ENCODE measurements around the gene MROH8.

Gene MROH8

DNA sequence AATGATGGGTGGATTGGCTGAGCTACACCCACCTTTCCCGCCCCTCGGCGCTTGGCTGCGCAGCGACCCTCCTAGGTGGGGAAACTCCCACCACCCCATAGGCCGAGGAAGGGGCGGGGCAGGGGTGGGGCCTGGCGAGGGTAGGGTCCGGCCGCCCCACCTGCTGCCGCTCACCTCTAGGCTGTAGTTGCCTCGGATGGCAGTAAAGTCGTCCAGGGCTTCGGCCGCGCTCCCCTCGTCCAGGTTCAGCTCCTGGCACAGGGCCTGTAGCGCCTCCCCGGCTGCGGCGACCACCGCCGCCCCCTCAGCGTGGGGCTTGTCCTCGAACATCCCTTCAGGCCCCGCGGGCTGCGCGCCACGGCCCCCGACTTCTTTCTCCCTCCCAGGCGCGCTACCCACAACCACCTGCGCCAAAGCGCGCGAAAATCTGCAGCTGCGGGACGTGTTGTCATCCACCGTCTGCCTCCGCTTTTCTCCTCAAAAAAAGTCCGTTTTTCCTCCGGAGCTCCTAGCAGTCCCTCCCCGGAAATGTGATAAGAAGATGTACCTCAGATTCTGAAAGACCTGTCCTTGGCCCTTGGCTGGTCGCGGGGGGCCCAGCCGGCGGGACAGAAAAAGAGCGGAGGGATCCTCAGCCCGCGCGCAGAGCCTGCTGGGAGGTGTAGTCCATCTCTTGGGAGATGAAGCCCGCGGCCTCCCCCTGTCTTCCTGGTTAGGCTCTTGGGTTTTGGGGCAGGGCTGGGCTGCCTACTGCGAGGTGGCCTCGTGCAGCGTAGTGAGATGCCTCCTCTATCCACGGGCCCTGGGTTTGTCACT, 83.5 kb downstream of the MROH8 start, which contains the start of gene RBL1 (continued):
- TF ChIP-seq, protein P1, sequence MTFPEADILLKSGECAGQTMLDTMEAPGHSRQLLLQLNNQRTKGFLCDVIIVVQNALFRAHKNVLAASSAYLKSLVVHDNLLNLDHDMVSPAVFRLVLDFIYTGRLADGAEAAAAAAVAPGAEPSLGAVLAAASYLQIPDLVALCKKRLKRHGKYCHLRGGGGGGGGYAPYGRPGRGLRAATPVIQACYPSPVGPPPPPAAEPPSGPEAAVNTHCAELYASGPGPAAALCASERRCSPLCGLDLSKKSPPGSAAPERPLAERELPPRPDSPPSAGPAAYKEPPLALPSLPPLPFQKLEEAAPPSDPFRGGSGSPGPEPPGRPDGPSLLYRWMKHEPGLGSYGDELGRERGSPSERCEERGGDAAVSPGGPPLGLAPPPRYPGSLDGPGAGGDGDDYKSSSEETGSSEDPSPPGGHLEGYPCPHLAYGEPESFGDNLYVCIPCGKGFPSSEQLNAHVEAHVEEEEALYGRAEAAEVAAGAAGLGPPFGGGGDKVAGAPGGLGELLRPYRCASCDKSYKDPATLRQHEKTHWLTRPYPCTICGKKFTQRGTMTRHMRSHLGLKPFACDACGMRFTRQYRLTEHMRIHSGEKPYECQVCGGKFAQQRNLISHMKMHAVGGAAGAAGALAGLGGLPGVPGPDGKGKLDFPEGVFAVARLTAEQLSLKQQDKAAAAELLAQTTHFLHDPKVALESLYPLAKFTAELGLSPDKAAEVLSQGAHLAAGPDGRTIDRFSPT (tag by site-specific recombination; IDR thresholded peaks at IDR 0.05) = no peak
- TF ChIP-seq, protein P2, sequence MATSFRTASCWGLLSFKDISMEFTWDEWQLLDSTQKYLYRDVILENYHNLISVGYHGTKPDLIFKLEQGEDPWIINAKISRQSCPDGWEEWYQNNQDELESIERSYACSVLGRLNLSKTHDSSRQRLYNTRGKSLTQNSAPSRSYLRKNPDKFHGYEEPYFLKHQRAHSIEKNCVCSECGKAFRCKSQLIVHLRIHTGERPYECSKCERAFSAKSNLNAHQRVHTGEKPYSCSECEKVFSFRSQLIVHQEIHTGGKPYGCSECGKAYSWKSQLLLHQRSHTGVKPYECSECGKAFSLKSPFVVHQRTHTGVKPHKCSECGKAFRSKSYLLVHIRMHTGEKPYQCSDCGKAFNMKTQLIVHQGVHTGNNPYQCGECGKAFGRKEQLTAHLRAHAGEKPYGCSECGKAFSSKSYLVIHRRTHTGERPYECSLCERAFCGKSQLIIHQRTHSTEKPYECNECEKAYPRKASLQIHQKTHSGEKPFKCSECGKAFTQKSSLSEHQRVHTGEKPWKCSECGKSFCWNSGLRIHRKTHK (tag by site-specific recombination; IDR thresholded peaks at IDR 0.05) = no peak
- TF ChIP-seq ZNF433 (tag by site-specific recombination; IDR thresholded peaks at IDR 0.05; ENCODE audit: low read depth) (0 out of 2 replicates have a peak, but pooled peaks have one; percentile 2), GLI4 (tag by site-specific recombination; IDR thresholded peaks at IDR 0.05) (0 out of 2 replicates have a peak, but pooled peaks have one; percentile 37), HOXD13 (CRISPR knock-in tag; IDR thresholded peaks at IDR 0.05; ENCODE audit: borderline replicate concordance) (no peak), ZNF501 (tag by site-specific recombination; IDR thresholded peaks at IDR 0.05) (peak; percentile 85; the same call in 1 of the 2 replicates), KLF1 (tag by site-specific recombination; IDR thresholded peaks at IDR 0.05) (peak; percentile 92), OVOL3 (tag by site-specific recombination; IDR thresholded peaks at IDR 0.05) (peak; percentile 74), ZNF132 (tag by site-specific recombination; IDR thresholded peaks at IDR 0.05; ENCODE audit: borderline replicate concordance) (no peak), ZBTB11 (tag by site-specific recombination; conservative IDR thresholded peaks at IDR 0.05; ENCODE audit: low read depth) (peak; percentile 75), ZNF747 (tag by site-specific recombination; IDR thresholded peaks at IDR 0.05) (no peak), ZNF19 (tag by site-specific recombination; IDR thresholded peaks at IDR 0.05; ENCODE audit: low read depth) (peak; percentile 26; the same call in 1 of the 2 replicates), ZSCAN18 (tag by site-specific recombination; IDR thresholded peaks at IDR 0.05) (peak; percentile 98), KLF16 (tag by site-specific recombination; IDR thresholded peaks at IDR 0.05) (peak; percentile 90; the same call in 1 of the 2 replicates), ZNF114 (tag by site-specific recombination; IDR thresholded peaks at IDR 0.05) (no peak), ZNF133 (tag by site-specific recombination; IDR thresholded peaks at IDR 0.05) (no peak; the same call in 1 of the 2 replicates), ZNF37A (tag by site-specific recombination; IDR thresholded peaks at IDR 0.05) (no peak), ZNF221 (tag by site-specific recombination; IDR thresholded peaks at IDR 0.05; ENCODE audit: borderline replicate concordance) (no peak), ZNF354C (tag by site-specific recombination; IDR thresholded peaks at IDR 0.05; ENCODE audit: borderline replicate concordance, low read depth) (no peak), BCL11B (tag by site-specific recombination; IDR thresholded peaks at IDR 0.05; ENCODE audit: low read depth) (0 out of 2 replicates have a peak, but pooled peaks have one; percentile 30), ZBTB21 (tag by site-specific recombination; IDR thresholded peaks at IDR 0.05) (peak; percentile 84), ZNF335 (tag by site-specific recombination; conservative IDR thresholded peaks at IDR 0.05) (peak; percentile 98), ZSCAN23 (tag by site-specific recombination; IDR thresholded peaks at IDR 0.05) (peak; percentile 99), ZNF837 (tag by site-specific recombination; IDR thresholded peaks at IDR 0.05) (peak; percentile 16; the same call in 1 of the 2 replicates), ZNF350 (tag by site-specific recombination; IDR thresholded peaks at IDR 0.05) (no peak), ZNF157 (tag by site-specific recombination; IDR thresholded peaks at IDR 0.05) (no peak), OSR2 (tag by site-specific recombination; IDR thresholded peaks at IDR 0.05) (peak; percentile 34)
- TF ChIP-seq, protein P3, sequence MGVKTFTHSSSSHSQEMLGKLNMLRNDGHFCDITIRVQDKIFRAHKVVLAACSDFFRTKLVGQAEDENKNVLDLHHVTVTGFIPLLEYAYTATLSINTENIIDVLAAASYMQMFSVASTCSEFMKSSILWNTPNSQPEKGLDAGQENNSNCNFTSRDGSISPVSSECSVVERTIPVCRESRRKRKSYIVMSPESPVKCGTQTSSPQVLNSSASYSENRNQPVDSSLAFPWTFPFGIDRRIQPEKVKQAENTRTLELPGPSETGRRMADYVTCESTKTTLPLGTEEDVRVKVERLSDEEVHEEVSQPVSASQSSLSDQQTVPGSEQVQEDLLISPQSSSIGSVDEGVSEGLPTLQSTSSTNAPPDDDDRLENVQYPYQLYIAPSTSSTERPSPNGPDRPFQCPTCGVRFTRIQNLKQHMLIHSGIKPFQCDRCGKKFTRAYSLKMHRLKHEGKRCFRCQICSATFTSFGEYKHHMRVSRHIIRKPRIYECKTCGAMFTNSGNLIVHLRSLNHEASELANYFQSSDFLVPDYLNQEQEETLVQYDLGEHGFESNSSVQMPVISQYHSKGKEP (tag by site-specific recombination; IDR thresholded peaks at IDR 0.05) = peak; percentile 90
